ENCODE results near the gene AGMAT.
A peak's percentile ranks its signal among the peaks of the same experiment; 100 is the strongest.
"Not testable (repeated sequence)": the region's sequence is repeated elsewhere in the genome, so short reads cannot be mapped to it uniquely, and the experiment has no call there.

AGMAT gene

DNA sequence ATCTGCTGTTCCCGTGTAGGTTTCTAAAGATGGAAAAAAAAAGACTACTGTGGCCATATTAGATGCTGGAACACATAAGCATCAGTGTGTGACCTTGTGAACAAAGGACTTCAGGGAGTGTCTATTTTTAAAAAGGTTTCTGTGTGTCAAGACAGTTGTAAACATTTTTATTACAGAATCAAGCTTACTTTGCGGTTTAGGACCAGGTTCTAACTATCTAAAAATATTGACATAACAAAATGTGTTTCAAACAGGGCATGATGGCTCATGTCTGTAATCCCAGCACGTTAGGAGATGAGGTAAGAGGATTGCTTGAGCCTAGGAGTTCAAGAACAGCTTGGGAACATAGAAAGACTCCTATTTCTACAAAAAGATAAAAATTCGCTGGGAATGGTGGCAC lies 25.3 kb upstream of the AGMAT start:
- DNase-seq (ENCODE audit: low spot score), result no peak

DNA sequence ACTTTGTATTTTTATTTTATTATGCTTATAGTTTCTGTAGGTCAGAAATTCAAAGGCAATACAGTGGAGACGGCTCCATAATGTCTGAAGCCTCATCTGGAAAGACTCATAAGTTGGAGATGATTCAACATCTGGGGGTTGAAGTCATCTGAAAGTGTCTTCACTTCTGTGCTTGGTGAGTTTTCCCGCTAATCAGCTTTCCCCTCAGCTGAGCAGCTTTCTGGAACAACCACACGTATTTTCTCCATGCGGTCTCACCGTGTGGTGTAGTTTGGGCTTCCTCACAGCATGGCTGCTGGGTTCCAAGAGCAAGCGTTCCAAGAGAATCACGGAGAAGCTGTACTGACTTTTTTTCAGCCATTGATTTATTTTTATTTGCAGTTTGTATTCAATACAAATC lies 24.8 kb upstream of the AGMAT start:
- peak; percentile 22 for DNase-seq (ENCODE audit: low spot score)

DNA sequence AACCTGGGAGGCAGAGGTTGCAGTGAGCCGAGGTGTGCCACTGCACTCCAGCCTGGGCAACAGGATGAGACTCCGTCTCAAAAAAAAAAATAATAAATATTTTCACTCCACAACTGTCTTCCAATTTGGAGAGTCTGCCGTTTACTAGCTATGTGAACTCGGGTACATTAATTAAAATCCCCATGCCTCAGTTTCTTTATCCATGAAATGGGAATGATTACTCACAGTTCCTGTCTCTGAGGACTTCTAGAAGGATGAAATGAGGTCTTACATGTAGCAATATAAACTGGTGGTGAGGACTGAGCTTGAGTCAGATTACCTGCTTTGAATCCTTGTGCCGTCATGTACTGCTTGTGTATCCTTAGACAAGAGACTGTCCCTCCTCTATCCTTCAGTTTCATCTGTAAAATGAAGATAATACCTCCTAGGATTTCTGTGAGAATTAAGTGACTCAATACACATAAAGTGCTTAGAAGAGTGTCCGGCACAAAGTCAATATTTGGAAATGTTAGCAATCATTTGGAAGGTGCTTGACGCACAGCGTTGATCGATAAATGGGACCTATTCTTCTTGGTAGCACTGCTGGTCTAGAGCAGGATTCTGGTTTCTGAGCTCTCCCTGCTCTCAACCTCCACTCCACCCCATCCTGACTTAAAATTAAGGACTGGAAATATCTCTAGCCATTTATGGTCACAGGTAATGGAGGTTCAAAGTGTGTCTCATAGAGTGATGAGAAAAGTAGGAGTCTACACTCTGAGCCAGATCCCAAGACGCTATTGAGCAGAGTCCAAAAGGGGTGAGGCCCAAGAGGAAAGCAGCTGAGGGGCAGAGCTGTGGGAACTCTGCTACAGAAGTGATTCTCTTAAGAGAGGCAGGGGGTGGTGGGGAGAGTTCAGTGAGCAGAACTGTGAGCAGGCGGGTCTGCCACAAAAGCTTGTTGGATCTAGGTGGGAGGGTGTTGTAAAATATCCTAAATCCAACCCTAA lies 20.8 kb upstream of the AGMAT start:
- no peak for DNase-seq (ENCODE audit: low spot score)

DNA sequence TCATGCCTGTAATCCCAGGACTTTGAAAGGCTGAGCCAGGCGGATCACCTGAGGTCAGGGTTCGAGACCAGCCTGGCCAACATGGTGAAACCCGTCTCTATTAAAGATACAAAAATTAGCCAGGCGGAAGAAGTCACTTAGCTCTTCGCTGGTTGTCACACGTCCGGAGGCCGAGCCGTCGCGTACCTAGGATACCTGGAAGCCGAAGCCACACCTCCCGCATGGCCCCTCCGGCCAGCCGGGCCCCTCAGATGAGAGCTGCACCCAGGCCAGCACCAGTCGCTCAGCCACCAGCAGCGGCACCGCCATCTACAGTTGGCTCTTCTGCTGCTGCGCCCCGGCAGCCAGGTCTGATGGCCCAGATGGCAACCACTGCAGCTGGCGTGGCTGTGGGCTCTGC lies 19.5 kb upstream of the AGMAT start:
- DNase-seq (ENCODE audit: low spot score), result not testable (repeated sequence)

DNA sequence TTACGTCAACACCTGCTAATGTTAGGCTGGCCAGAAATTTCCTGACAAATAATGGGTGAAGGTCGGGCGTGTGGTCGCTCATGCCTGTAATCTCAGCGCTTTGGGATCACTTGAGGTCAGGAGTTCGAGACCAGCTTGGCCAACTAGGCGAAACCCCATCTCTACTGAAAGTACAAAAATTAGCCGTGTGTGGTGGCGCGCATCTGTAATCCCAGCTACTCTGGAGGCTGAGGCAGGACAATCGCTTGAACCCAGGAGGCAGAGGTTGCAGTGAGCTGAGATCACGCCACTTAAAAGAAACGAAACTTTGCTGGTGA lies 19.1 kb upstream of the AGMAT start:
- not testable (repeated sequence) for DNase-seq (ENCODE audit: low spot score)

DNA sequence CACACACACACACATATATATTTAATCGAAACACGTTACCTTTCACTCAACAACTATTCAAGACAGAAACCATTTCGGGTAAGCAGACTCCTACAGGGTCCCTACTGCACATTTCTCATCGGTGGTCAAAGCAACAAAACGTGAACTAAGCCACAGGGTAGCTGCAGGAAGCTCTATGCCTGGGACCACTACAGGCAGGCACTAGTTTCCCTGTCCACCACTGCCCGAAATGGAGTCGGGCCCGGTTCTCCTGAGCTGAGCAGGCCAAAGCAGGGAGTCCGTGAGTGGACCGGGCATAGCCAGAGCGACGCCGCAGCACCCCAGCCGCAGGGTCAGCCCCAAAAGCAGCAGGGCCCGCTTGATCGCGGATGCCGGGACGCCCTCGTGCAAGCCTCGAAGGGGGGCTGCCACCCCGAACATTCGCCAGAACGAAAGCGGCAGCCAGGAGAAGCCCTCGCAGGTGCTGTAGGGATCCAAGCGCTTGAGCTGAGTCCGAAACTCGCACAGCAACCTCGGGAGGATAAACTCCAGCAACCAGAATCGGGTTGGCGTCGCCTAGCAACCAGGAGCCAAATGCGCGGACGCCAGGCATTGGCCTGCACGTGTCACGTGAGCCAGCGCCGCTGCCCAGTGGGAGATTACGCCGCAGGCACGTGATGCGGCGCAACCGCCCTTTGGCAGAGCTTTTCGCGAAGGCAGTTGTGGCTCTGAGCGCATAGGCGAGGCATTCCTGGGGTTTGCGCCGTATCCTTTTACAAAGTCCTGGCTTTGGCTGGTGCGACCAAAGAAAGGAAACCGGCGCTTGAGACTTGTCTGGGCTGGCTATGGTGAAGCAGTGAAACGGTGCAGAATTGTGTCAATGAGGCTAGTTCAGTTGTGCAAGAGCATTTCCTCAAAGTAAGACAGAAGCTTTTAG lies 18.5 kb upstream of the AGMAT start:
- DNase-seq (ENCODE audit: low spot score), result no peak

DNA sequence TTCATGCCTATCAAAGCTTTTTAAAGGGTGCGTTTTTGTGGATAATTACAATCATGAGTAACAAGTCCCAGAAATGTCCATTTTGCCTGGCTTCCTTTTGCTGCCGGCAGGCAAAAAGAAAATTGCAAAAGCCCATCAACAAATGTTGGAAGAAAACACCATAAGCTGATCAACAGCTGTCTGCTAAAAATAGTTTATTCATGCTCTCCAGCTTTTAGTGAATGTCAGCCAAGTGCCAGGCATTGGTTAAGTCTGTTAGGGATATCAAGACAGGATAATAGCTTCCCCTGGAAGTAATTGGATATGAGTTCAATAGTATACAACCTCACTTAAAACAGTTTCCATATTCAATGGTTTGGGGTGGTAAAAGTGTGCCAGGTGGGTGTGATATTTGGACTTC lies 13.6 kb upstream of the AGMAT start:
- DNase-seq (ENCODE audit: low spot score), result no peak

DNA sequence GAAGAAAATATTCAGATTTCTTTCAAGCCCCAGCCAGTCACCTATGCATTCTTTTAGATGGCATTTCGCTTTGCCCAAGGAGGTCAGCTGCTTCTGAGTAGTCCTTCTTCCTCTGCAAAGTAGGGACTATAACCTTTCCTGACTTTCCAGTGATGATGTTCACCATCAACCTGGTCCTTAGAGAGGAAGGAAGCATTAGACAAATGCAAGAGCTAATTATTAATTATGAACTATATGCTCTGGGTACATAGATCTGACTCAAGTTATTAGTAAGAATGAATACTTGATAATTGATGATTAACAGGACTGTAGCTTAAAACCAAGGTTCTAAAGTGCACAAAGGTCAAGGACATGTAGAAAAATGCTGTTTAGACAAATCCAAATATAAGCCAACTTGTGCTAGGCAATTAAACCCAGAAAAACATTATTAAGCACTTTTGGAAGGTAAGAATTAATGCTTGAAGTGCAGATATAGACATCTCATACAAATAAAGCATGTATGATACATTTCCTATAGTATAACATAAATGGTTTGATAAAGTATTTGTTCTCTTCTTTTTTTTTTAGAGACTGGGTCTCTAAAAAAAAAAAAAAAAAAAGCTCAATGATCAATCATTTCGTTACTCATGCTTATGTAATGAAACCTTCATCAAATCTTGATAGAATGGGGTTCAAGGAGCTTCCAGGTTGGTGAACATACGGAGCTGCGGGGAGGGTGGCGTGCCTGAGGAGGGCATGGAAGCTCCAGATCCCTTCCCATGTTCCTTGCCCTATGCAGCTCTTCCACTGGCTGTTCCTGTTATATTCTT lies 11.2 kb upstream of the AGMAT start:
- DNase-seq (ENCODE audit: low spot score), result no peak

DNA sequence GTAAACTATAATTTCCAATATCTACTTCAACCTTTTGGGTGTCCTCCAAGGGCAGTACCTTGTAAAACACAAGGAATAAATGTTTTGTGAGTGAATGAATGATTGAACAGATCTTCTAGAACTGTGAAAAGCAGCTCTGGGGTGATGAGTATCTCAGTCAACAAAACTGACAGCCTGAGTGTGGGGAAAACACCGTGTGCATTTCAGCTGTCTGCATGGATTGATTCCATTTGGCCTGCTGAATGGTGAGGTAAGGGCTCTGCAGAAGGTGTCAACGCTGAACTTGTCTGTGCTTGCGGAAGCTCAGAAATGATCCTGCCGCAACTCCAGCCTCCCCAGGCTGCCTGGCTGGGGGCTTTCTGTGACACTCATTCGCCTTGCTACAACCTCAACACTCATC lies 7.4 kb upstream of the AGMAT start:
- no peak for DNase-seq (ENCODE audit: low spot score)

DNA sequence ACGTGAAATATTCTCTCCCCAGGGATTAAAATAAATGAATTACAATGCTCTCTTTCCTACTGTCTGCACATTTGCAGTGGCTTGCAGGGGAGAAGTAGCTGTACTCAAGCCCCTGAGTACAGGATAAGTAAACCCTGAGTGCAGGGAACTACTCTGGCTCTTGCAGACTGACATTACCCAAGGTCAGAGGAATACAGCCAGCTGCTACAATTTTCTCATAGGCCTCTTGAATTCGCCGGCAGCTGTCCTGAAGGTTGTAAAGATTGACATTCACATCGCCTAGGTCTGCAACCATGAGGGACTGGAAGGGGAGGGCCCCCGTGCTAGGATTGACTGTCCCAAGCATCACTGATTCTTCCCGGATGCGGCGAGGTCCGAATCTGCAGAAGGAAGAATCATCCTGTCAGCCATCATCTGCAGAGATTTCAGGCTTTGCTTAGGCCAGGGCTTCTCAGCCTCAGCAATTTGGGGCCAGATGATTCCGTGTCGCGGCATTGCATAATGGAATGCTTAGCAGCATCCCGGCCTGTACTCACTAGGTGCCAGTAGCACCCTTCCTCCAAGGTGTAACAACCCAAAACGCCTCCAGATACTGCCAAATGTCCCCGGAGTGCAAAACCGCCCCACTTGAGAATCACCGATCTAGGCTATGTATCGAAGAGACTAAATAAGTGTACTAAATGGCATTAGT lies 1.7 kb downstream of the AGMAT start:
- no peak for DNase-seq (ENCODE audit: low spot score)

DNA sequence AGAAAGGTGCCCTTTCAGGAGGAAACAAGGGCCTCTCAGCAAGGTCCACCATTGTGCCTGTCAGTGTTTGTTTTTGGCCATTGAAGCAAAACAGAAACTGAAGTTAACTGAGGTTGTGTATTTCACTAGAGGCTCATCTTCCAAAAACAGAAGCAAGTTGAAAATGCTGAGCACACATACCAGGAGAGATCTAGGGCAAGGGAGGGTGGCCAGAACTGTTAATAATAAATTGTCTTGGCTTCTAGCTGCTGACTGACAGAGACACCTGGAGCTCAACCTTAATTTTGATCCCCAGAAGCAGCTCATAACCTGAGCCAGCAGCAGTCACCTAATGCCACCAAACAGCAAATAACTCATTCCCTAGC lies 5.2 kb downstream of the AGMAT start:
- DNase-seq (ENCODE audit: low spot score), result no peak

DNA sequence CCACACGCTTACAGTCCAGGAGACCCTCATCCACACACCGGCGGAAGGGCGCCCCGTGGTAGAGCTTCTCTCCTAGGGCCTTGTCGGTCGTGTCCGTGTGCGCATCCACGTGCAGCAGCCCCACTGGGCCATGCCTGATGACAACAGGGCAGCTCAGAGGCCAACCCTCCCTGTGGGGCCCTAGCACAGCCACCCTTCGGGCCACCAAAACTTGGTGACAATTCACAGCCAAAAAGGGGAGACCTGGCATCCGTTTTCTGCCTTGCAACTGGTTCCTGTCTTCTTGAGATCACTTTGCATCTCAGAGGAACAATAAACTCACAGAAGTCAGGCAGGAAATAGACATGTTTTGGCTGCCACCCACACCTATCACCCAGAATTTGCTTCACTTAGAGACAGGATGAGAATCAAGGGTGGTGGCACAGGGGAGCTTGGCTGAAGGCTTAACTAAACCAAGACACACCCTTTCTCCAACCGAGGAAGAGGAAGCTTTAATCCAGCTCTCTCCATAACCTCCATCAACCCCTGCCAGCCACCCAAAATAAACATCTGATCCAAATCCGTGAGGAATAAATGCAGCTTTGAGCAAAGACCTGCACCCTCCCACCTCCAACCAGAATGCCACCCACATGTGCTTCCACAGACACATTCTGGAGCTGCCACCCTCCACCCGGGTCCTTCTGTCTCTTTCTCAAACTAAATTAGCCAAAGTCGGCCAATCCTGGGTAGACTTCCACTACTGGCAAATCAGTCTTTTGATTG lies 5.7 kb downstream of the AGMAT start:
- DNase-seq (ENCODE audit: low spot score), result no peak

DNA sequence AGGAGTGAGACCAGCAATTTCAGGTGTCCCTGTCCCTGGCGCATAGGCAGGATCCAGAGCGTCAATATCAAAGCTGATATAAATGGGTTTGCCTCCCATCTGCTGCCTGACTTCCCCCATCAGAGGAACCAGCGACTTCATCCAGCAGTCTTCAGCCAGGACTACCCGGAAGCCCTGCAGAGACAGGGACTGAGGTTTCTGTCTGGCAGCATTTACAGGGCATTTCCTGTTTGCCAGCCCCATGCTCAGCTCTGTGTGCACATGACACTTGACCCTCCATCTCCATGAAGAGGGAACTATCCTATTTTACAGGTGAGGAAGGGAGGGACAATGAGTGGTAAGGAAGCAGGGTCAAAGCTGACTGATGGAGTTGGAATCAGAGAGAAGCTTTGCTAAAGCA lies 7.2 kb downstream of the AGMAT start:
- DNase-seq (ENCODE audit: low spot score), result no peak

DNA sequence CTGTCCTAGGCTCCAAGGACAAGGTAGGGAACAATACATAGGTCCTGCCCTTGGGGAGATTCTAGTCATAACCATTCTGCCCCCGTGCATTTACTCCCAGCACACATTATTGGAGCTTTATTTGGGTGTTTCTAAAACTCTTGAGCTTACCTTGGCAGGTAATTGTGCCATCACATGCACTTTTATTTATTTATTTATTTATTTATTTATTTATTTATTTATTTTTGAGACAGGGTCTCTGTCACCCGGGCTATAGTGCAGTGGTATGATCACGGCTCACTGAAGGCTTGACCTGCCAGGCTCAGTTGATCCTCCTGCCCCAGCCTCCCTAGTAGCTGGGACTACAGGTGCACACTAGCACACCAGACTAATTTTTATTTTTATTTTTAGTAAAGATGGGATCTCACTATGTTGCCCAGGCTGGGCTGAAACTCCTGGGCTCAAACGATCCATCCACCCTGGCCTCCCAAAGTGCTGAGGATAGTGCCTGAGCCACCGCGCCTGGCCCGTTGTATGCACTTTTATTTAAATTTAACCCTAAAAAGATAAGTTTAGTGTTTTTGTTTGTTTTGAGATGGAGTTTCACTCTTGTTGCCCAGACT lies 9.2 kb downstream of the AGMAT start:
- DNase-seq (ENCODE audit: low spot score), result no peak

DNA sequence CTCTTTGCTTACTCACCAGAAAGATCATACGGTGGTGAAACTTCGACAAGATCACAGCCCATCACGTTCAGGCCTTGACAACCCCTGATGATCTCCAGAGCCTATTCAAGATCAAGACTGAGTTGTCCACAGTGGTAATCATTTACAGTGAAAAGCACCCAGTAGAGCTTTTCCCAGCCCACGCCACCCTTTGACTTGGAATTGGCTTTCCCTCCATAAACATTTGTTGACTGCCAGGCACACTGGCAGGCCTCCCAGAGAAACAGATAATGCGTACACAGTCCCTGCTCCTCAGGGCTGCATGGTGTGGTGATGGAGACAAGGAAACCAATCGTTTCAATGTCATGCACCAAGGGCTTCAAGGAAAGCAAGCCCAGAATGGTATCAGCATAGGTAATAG lies 10.1 kb downstream of the AGMAT start:
- no peak for DNase-seq (ENCODE audit: low spot score)

DNA sequence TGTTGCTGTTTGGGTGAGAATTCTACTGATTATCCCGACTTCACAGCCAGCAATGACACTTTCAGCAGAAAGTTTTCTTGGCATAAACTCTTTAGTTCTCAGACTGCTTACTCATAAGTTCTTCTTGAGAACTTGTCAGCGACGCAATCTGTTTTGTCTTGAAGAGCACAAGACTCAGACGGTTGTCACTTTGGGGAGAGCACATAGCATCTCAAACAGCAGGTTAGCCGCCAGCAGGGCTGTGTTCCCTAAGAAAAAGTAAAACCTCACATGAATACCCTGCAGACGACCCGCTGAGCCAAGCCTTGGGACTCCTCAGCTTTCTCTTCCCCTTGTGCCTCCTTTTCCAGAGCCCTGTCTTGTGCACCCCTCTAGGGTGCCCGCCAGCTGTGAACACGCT lies 11.4 kb downstream of the AGMAT start:
- no peak for DNase-seq (ENCODE audit: low spot score)

DNA sequence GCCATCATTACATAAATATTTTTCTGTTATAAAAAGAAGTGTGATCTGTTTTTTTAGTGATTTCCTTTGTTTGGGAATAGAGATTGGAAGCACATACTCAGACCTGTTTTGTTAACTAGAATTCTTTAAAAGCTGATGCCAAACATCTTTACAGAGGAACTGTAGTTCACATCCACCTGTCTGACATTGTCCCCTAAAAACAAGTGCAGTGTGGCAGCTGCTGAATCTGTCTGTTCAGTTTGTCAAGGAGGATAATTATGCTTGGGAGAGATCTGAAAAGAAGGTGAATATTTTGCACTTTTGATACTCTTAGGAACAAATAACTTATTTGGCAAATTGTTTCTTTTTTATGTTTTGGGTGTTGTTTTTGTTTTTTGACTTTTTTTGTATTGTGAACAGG lies 13.6 kb downstream of the AGMAT start:
- DNase-seq (ENCODE audit: low spot score), result no peak

DNA sequence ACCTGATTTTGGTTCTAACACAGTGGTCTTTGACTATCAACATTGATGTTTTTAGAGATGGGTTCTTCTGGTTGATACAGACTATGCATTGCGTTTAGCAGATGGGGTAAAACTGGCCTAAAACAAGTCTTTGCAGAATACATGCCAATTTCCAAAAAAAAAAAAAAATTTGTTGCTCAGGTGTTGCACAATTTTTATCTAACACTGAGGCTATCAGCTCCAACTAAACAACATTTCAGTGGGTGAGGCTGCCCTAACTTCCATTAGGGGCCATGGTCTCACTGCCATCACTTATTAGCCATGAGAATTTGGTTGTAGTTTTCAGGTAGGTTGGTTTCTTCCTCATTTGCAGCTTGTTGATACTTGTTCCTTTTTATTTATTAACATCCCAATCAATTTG lies 14.0 kb downstream of the AGMAT start:
- no peak for DNase-seq (ENCODE audit: low spot score)

DNA sequence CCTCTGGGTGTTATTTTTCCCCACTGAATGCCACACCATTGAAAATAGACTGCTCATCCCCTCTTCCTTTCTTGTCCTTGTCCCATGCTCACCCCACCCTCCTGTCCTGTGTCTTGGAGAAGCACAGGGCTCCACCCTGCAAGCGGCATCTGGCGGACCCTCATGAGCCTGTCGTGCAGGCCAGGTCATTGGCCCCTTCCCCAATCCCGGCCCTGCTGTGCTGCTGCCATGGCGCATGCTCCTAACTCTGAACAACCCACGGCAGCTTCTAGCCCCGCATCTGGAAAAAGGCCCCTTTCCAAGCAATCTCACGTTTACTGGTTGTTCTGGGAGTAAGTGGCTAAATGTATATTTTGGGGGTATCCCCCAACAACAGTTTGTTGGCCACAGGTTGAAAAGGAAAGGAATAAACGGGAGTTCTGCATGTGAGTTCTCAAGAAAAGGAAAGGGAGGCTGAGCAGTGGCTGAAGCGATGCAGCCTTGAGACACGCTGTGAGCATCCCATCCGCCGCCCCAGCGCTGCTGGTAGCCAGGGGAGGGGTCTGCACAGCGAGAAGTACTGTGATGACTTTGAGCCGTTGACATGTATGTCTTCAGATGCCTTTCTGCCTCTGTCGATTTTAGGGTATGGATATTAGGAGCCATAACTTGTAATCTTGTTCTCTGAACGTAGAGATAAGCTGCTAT lies 16.3 kb downstream of the AGMAT start:
- DNase-seq (ENCODE audit: low spot score), result no peak

Data from RKO (cell line).